ENCODE measurements around the gene FUS. TPM values are rescaled to one million over a fixed set of nuclear protein-coding genes. Genes with fewer than 3 reads are reported as not detected.

Gene FUS
- total and polyA plus RNA-seq, 9 of the 15 experiments (the other 6 are each of a cell fraction or from before 2014, with no cell fraction given), result 43.9 to 575 (median 87.2) TPM

- TF ChIP-seq TCF15 (CRISPR knock-in tag; IDR thresholded peaks at IDR 0.05) (no peak), ZNF668 (CRISPR knock-in tag; IDR thresholded peaks at IDR 0.05) (no peak), PCBP1 (IDR thresholded peaks at IDR 0.05; ENCODE audit: low read depth, low read length, poor library complexity, severe bottlenecking) (peak; percentile 36), PRPF4 (IDR thresholded peaks at IDR 0.05; ENCODE audit: insufficient read depth, low read depth, low read length, poor library complexity, severe bottlenecking) (no peak), ZBTB49 (CRISPR knock-in tag; IDR thresholded peaks at IDR 0.05; ENCODE audit: borderline replicate concordance) (peak; percentile 96), ZNF354B (CRISPR knock-in tag; IDR thresholded peaks at IDR 0.05) (no peak), TAF7 (tag; IDR thresholded peaks at IDR 0.05) (peak; percentile 99), ZBTB7A (IDR thresholded peaks at IDR 0.05; ENCODE audit: borderline replicate concordance, control insufficient read depth, low read depth, low read length) (peak; percentile 33; the same call in 1 of the 2 replicates), KLF16 (IDR thresholded peaks at IDR 0.05) (peak; percentile 74), ZNF146 (CRISPR knock-in tag; IDR thresholded peaks at IDR 0.05; ENCODE audit: unreplicated experiment) (no peak), MTF1 (CRISPR knock-in tag; IDR thresholded peaks at IDR 0.05; ENCODE audit: borderline replicate concordance) (no peak), HDGF (IDR thresholded peaks at IDR 0.05) (no peak), ASH1L (IDR thresholded peaks at IDR 0.05; ENCODE audit: borderline replicate concordance, low read depth, partially characterized antibody) (peak; percentile 92)
- TF ChIP-seq, protein P1, sequence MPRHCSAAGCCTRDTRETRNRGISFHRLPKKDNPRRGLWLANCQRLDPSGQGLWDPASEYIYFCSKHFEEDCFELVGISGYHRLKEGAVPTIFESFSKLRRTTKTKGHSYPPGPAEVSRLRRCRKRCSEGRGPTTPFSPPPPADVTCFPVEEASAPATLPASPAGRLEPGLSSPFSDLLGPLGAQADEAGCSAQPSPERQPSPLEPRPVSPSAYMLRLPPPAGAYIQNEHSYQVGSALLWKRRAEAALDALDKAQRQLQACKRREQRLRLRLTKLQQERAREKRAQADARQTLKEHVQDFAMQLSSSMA (CRISPR knock-in tag; IDR thresholded peaks at IDR 0.05), result 0 out of 2 replicates have a peak, but pooled peaks have one; percentile 64
- TF ChIP-seq, protein P2, sequence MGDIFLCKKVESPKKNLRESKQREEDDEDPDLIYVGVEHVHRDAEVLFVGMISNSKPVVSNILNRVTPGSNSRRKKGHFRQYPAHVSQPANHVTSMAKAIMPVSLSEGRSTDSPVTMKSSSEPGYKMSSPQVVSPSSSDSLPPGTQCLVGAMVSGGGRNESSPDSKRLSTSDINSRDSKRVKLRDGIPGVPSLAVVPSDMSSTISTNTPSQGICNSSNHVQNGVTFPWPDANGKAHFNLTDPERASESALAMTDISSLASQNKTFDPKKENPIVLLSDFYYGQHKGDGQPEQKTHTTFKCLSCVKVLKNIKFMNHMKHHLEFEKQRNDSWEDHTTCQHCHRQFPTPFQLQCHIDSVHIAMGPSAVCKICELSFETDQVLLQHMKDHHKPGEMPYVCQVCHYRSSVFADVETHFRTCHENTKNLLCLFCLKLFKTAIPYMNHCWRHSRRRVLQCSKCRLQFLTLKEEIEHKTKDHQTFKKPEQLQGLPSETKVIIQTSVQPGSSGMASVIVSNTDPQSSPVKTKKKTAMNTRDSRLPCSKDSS (IDR thresholded peaks at IDR 0.05; ENCODE audit: low read depth, partially characterized antibody), result no peak
Measured at GRCh38 chr16:31179747-31180459, at the start of gene FUS (continued).
